ENCODE data around the gene E2F6.

The E2F6 gene

DNA sequence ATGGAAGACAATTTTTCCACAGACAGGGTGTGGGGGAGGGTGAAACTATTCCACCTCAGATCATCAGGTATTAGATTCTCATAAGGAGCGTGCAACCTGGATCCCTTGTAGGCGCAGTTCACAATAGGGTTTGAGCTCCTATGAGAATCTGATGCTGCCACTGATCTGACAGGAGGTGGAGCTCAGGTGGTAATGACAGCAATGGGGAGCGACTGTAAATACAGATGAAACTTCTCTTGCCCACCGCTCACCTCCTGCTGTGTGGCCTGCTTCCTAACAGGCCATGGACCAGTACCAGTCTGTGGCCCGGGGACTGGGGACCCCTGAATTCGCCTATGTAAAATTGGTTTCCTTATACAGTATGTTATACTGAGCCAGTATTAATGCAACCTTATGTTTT, 27.3 kb upstream of the E2F6 start:
- Histone ChIP-seq H3K4me3 (ENCODE audit: low read depth in 1 of 5, low read length in 5 of 5) (no peak overlapping the region), H3K9me3 (ENCODE audit: control insufficient read depth in 5 of 5, low read length in 5 of 5) (peaks cover 0 to 3% (median 0%) of the 10 kb centered on the region in 5 donors), H3K36me3 (ENCODE audit: control insufficient read depth in 5 of 5, insufficient read depth in 5 of 5, low read length in 5 of 5) (no peaks in the 10 kb centered on the region), H3K4me1 (ENCODE audit: control insufficient read depth in 5 of 5, insufficient read depth in 5 of 5, low read length in 5 of 5) (peaks cover 0 to 5% (median 1%) of the 10 kb centered on the region in 5 donors), H3K9ac (ENCODE audit: low read length in 5 of 5) (no peak overlapping the region), H3K27ac (ENCODE audit: low read depth, low read length) (no peak overlapping the region), H3K27me3 (ENCODE audit: control insufficient read depth in 5 of 5, insufficient read depth in 4 of 5, low read length in 5 of 5) (peaks cover 0 to 8% (median 2%) of the 10 kb centered on the region in 5 donors)

DNA sequence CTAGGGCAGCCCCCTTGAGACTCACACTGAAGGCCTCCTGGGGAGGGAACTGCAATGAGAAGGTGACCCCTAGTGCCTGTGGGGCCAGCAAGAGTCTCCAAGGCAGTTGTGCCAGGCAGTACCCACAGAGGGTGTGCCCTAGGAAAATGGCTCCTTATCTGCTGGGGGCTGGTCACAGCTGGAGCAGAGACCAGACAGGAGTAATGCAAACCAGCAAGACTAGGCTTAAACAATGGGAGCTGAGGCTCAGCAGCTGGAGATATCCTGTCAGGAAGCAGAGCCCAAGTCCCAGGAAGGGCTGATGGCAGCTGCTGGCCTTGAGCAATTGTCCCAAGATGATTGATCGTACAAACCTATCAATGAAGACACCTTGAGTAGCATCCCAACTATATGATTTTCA, 26.8 kb upstream of the E2F6 start:
- no peak overlapping the region for H3K9ac ChIP-seq (ENCODE audit: low read length in 5 of 5)
- peaks cover 0 to 8% (median 2%) of the 10 kb centered on the region in 5 donors for H3K27me3 ChIP-seq (ENCODE audit: control insufficient read depth in 5 of 5, insufficient read depth in 4 of 5, low read length in 5 of 5)
- H3K36me3 ChIP-seq (ENCODE audit: control insufficient read depth in 5 of 5, insufficient read depth in 5 of 5, low read length in 5 of 5) = no peaks in the 10 kb centered on the region
- H3K4me3 ChIP-seq (ENCODE audit: low read depth in 1 of 5, low read length in 5 of 5) = no peak overlapping the region
- peaks cover 0 to 3% (median 0%) of the 10 kb centered on the region in 5 donors for H3K9me3 ChIP-seq (ENCODE audit: control insufficient read depth in 5 of 5, low read length in 5 of 5)
- peaks cover 0 to 5% (median 0%) of the 10 kb centered on the region in 5 donors for H3K4me1 ChIP-seq (ENCODE audit: control insufficient read depth in 5 of 5, insufficient read depth in 5 of 5, low read length in 5 of 5)
- H3K27ac ChIP-seq (ENCODE audit: low read depth, low read length) = no peak overlapping the region

DNA sequence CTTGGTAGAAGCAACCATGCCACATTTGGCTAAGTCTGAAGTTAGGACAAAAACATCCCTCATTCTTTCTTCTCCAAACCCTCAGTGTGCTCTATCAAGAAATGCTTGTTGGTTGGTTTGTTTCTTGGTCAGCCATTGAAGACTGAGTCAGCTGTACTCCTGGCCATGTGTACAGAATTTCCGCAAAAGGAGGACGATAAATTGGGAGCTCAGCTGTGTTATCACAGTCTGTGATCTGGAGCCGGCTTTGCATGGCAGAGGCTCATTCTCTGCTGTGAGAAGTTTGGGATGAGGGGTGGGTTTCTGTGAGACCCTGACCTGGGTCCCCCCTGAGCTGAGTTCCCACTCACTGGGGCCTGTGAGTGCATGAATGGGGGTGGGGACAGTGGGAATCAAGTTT, 26.3 kb upstream of the E2F6 start:
- peaks cover 0 to 8% (median 4%) of the 10 kb centered on the region in 5 donors for H3K27me3 ChIP-seq (ENCODE audit: control insufficient read depth in 5 of 5, insufficient read depth in 4 of 5, low read length in 5 of 5)
- peaks cover 0 to 5% (median 0%) of the 10 kb centered on the region in 5 donors for H3K4me1 ChIP-seq (ENCODE audit: control insufficient read depth in 5 of 5, insufficient read depth in 5 of 5, low read length in 5 of 5)
- no peaks in the 10 kb centered on the region for H3K36me3 ChIP-seq (ENCODE audit: control insufficient read depth in 5 of 5, insufficient read depth in 5 of 5, low read length in 5 of 5)
- no peak overlapping the region for H3K27ac ChIP-seq (ENCODE audit: low read depth, low read length)
- peaks cover 0 to 3% (median 0%) of the 10 kb centered on the region in 5 donors for H3K9me3 ChIP-seq (ENCODE audit: control insufficient read depth in 5 of 5, low read length in 5 of 5)
- no peak overlapping the region for H3K4me3 ChIP-seq (ENCODE audit: low read depth in 1 of 5, low read length in 5 of 5)
- no peak overlapping the region for H3K9ac ChIP-seq (ENCODE audit: low read length in 5 of 5)

DNA sequence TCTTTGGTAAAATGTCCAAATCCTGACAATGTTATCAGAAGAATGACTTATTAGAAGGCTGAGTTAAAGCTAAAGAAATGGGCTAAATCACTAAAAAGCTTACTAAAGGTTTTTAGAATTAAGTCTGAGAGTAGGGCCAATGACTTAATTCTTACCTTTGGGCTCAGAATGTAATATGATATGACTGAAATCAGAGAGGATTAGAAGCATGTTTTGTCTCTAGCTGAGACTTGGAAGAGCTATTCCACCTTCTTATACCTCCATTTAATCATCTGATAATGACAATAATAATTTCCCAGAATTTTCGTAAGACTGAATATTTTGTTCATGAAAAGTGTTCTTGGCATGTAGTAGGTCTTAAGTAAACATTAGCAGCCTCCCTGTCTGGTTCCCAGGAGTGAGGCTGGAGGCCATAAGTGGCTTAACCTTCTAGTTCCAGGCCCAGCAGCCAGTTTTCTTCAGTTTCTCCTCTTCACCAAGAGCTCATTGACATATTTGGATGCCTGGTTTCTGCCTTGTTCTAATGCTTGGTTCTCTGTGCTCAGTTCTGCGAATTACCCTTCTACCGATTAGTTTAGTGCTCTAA, 25.5 kb upstream of the E2F6 start:
- Histone ChIP-seq H3K27ac (ENCODE audit: low read depth, low read length) (no peak overlapping the region), H3K4me3 (ENCODE audit: low read depth in 1 of 5, low read length in 5 of 5) (no peak overlapping the region), H3K36me3 (ENCODE audit: control insufficient read depth in 5 of 5, insufficient read depth in 5 of 5, low read length in 5 of 5) (no peaks in the 10 kb centered on the region), H3K27me3 (ENCODE audit: control insufficient read depth in 5 of 5, insufficient read depth in 4 of 5, low read length in 5 of 5) (peaks cover 0 to 8% (median 4%) of the 10 kb centered on the region in 5 donors), H3K9me3 (ENCODE audit: control insufficient read depth in 5 of 5, low read length in 5 of 5) (peaks cover 0 to 3% (median 0%) of the 10 kb centered on the region in 5 donors), H3K9ac (ENCODE audit: low read length in 5 of 5) (no peak overlapping the region), H3K4me1 (ENCODE audit: control insufficient read depth in 5 of 5, insufficient read depth in 5 of 5, low read length in 5 of 5) (peaks cover 0 to 5% (median 0%) of the 10 kb centered on the region in 5 donors)

DNA sequence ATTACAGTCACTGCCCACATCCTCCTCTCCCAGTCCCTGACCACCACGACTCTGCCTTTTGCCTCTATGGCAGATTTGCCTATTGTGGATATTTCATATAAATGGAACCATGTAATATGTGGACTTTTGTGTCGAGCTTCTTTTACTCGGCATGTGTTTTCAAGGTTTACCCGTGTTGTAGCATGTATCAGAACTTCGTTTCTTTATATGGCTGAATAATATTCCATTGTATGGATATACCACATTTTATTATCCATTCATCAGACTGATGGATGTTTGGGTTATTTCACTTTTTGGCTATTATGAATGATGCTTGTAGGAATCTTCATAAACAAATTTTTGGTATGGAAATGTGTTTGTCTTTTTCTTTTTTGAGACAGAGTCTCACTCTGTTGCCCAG, 24.2 kb upstream of the E2F6 start:
- H3K27me3 ChIP-seq (ENCODE audit: control insufficient read depth in 5 of 5, insufficient read depth in 4 of 5, low read length in 5 of 5) = peaks cover 2 to 14% (median 3%) of the 10 kb centered on the region in 5 donors
- H3K27ac ChIP-seq (ENCODE audit: low read depth, low read length) = no peak overlapping the region
- no peak overlapping the region for H3K4me3 ChIP-seq (ENCODE audit: low read depth in 1 of 5, low read length in 5 of 5)
- no peaks in the 10 kb centered on the region for H3K36me3 ChIP-seq (ENCODE audit: control insufficient read depth in 5 of 5, insufficient read depth in 5 of 5, low read length in 5 of 5)
- H3K9me3 ChIP-seq (ENCODE audit: control insufficient read depth in 5 of 5, low read length in 5 of 5) = peaks cover 0 to 3% (median 0%) of the 10 kb centered on the region in 5 donors
- H3K9ac ChIP-seq (ENCODE audit: low read length in 5 of 5) = no peak overlapping the region
- no peaks in the 10 kb centered on the region for H3K4me1 ChIP-seq (ENCODE audit: control insufficient read depth in 5 of 5, insufficient read depth in 5 of 5, low read length in 5 of 5)

DNA sequence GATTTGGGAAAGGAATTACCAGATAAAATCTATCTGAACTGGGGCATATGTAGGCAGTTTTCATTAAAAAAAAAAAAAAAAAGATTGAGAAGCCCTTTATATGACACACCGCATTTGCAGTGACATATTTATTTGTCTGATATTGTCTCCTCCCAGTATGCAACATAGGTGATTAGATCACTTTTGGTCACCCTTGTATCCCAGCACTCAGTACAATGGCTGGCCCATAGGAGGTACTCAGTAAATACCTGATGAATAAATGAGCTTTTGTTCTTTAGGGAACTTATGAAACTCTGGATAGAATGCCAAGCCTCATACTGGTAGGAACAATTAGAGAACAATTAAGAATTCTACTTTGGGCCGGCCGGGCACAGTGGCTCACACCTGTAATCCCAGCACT, 22.8 kb upstream of the E2F6 start:
- H3K4me1 ChIP-seq (ENCODE audit: control insufficient read depth in 5 of 5, insufficient read depth in 5 of 5, low read length in 5 of 5) = peaks cover 0 to 1% (median under 1%) of the 10 kb centered on the region in 5 donors
- H3K27me3 ChIP-seq (ENCODE audit: control insufficient read depth in 5 of 5, insufficient read depth in 4 of 5, low read length in 5 of 5) = peaks cover 3 to 20% (median 8%) of the 10 kb centered on the region in 5 donors
- H3K9me3 ChIP-seq (ENCODE audit: control insufficient read depth in 5 of 5, low read length in 5 of 5) = peaks cover 0 to 3% (median 0%) of the 10 kb centered on the region in 5 donors
- H3K27ac ChIP-seq (ENCODE audit: low read depth, low read length) = no peak overlapping the region
- no peaks in the 10 kb centered on the region for H3K36me3 ChIP-seq (ENCODE audit: control insufficient read depth in 5 of 5, insufficient read depth in 5 of 5, low read length in 5 of 5)
- no peak overlapping the region for H3K9ac ChIP-seq (ENCODE audit: low read length in 5 of 5)
- no peak overlapping the region for H3K4me3 ChIP-seq (ENCODE audit: low read depth in 1 of 5, low read length in 5 of 5)

DNA sequence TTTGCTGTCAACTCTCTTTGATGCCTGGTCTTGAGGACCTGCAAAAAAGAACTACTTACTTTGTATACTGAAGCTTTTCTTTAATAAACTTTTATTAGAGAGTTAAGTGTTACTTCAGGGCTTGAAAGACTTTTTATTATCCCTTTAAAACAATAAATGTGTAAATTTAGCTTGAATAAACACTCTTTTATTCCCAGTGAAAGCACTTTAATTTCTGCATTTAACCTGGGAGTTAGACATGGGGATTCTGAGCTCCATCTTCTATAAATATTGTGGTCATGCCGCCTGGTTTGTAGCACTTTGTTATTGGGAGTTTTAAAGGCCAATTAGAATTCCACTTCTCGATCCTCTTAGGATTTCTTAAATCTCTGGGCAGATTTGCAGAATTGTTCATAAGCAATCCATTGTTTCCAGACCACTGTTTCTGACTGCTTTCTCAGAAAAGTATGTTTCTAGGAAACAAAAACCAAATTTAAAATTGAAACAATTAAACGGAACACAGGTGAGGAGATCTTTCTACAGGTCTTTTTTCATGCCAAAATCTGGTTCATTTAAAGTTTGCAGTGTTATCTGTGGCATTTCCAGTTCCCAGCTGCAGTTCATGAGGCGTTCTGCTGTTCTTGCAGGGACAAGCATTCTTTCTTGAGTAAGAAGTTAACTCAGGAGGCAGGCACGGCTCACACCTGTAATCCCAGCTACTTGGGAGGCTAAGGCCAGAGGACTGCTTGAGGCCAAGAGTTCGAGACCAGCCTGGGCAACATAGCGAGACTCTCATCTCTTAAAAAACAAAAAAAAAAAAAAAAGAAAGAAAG, 18.1 kb upstream of the E2F6 start:
- H3K4me3 ChIP-seq (ENCODE audit: low read depth in 1 of 5, low read length in 5 of 5) = no peak overlapping the region
- H3K27me3 ChIP-seq (ENCODE audit: control insufficient read depth in 5 of 5, insufficient read depth in 4 of 5, low read length in 5 of 5) = peaks cover 12 to 28% (median 14%) of the 10 kb centered on the region in 5 donors
- no peak overlapping the region for H3K27ac ChIP-seq (ENCODE audit: low read depth, low read length)

DNA sequence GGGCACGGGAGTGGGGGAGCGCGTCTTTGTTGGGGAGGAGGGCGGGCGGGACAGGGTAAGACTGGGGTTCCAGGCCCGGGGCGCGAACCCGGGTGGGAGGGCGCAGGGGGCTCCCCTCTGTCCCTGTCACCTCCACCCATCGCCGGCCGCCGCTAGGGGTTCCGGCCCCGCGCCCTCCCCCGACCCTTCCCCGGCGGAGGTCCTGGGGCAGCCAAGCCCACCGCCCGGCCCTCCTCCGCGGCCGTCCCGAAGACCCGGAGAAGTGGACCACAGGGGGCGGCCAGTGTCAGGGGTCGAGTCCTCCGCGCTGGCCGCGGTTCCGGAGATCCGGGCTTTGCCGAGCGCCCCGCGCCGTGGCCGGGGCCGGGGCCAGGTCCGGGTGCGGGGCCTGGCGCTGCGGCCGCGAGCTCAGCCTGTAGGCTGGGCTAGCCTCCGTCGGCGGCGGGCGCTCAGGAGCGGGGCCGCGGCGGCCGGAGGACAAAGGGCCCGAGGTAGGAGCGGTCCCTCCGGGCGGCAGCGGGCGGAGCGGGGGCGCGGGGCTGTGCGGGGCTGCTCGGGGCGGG, 16.6 kb upstream of the E2F6 start:
- Histone ChIP-seq H3K27me3 (ENCODE audit: control insufficient read depth in 5 of 5, insufficient read depth in 4 of 5, low read length in 5 of 5) (peaks cover 12 to 24% (median 14%) of the 10 kb centered on the region in 5 donors), H3K27ac (ENCODE audit: low read depth, low read length) (no peak overlapping the region), H3K36me3 (ENCODE audit: control insufficient read depth in 5 of 5, insufficient read depth in 5 of 5, low read length in 5 of 5) (no peaks in the 10 kb centered on the region), H3K4me3 (ENCODE audit: low read depth in 1 of 5, low read length in 5 of 5) (peak overlapping the region in 4 of 5 donors; percentile 59 to 75 (median 62)), H3K9me3 (ENCODE audit: control insufficient read depth in 5 of 5, low read length in 5 of 5) (no peaks in the 10 kb centered on the region), H3K9ac (ENCODE audit: low read length in 5 of 5) (no peak overlapping the region), H3K4me1 (ENCODE audit: control insufficient read depth in 5 of 5, insufficient read depth in 5 of 5, low read length in 5 of 5) (peaks cover 0 to 18% (median 14%) of the 10 kb centered on the region in 5 donors)

More for the DNA sequence above, 18.1 kb upstream of the E2F6 start:
- H3K9me3 ChIP-seq (ENCODE audit: control insufficient read depth in 5 of 5, low read length in 5 of 5) = no peaks in the 10 kb centered on the region
- no peak overlapping the region for H3K9ac ChIP-seq (ENCODE audit: low read length in 5 of 5)
- H3K36me3 ChIP-seq (ENCODE audit: control insufficient read depth in 5 of 5, insufficient read depth in 5 of 5, low read length in 5 of 5) = no peaks in the 10 kb centered on the region
- H3K4me1 ChIP-seq (ENCODE audit: control insufficient read depth in 5 of 5, insufficient read depth in 5 of 5, low read length in 5 of 5) = peaks cover 0 to 18% (median 14%) of the 10 kb centered on the region in 5 donors

DNA sequence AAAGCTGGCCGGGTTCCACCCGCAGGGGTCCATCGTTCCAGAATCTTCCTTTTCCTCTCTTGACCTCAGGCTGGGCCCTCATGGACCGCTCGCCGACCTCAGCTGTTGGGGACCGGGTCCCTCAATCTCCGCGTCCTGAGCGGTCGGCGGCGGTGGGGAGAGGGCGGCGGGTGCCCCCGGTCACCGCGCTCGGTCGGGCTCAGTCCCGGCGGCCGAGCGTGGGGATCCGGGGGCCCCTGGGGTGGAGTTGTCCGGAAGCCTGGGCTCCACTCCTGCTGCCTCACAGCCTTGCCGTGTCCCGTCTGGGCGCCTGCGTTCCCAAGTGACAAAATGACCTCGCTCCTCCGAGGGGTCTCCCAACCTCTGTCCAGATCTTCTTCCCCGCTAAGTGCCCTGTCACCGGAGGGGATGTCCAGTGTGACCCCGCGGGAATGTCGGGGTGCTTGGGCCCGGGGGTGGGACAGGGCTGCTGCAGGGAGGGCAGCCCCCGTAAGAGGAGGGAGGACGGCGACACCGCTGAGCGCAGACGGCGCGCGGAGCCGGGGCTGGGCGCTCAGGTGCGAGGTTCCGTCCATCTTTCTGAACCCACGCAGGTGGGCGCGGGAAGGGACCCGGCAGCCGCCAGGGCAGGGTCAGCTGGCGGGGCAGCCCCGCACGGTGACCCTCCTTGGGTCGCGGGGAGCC, 16.0 kb upstream of the E2F6 start:
- Histone ChIP-seq H3K9ac (ENCODE audit: low read length in 5 of 5) (no peak overlapping the region), H3K27me3 (ENCODE audit: control insufficient read depth in 5 of 5, insufficient read depth in 4 of 5, low read length in 5 of 5) (peaks cover 12 to 20% (median 14%) of the 10 kb centered on the region in 5 donors), H3K4me3 (ENCODE audit: low read depth in 1 of 5, low read length in 5 of 5) (peak overlapping the region in 2 of 5 donors; percentile 59 to 75), H3K9me3 (ENCODE audit: control insufficient read depth in 5 of 5, low read length in 5 of 5) (no peaks in the 10 kb centered on the region), H3K4me1 (ENCODE audit: control insufficient read depth in 5 of 5, insufficient read depth in 5 of 5, low read length in 5 of 5) (peaks cover 0 to 18% (median 14%) of the 10 kb centered on the region in 5 donors), H3K27ac (ENCODE audit: low read depth, low read length) (no peak overlapping the region), H3K36me3 (ENCODE audit: control insufficient read depth in 5 of 5, insufficient read depth in 5 of 5, low read length in 5 of 5) (no peaks in the 10 kb centered on the region)

Data from subcutaneous abdominal adipose tissue (tissue), 5 donors.